SU-DHL-6 (cell line): ENCODE results near the gene CCNF.
A peak's percentile ranks its signal among the peaks of the same experiment; 100 is the strongest.

Source experiments
- H2AFZ ChIP-seq: fragments of 200-600 bp; sonication (generic); 2 replicates; pipeline ENCODE4 v1.6.1; 2014; ENCODE audit warnings: low read depth, mild to moderate bottlenecking, moderate library complexity, mixed read lengths, antibody characterized with exemption, low read length; ENCODE audit not compliant: severe bottlenecking
- H3F3A ChIP-seq: fragments of 200-600 bp; shearing (Covaris generic); 2 replicates; pipeline ENCODE4 v1.6.0; 2016; ENCODE audit warnings: antibody characterized with exemption, mild to moderate bottlenecking; ENCODE audit not compliant: insufficient read depth
- H3K27ac ChIP-seq: fragments of 200-600 bp; sonication (generic); 2 replicates; pipeline ENCODE4 v1.5.1; 2016; ENCODE audit warnings: low read depth, mild to moderate bottlenecking, low read length, moderate library complexity, mixed read lengths
- H3K27me3 ChIP-seq: fragments of 200-600 bp; sonication (generic), shearing (Covaris generic); 2 replicates; pipeline ENCODE4 v1.6.0; 2014; ENCODE audit warnings: mild to moderate bottlenecking, low read length
- H3K36me3 ChIP-seq: fragments of 200-600 bp; sonication (generic); 2 replicates; pipeline ENCODE4 v1.6.1; 2014; ENCODE audit warnings: mild to moderate bottlenecking, low read length, mixed read lengths
- H3K4me2 ChIP-seq: fragments of 300-600, 200-600 bp; shearing (Covaris generic), sonication (generic); 2 replicates; pipeline ENCODE4 v1.6.0; 2014; ENCODE audit warnings: low read length, low read depth, mild to moderate bottlenecking; ENCODE audit not compliant: poor library complexity, severe bottlenecking
- H3K4me3 ChIP-seq: fragments of 200-600 bp; sonication (generic); 2 replicates; pipeline ENCODE4 v1.5.1; 2014; ENCODE audit warnings: antibody characterized with exemption, low read length, mild to moderate bottlenecking, mixed read lengths; ENCODE audit not compliant: insufficient read depth, poor library complexity, severe bottlenecking
- H3K79me2 ChIP-seq: fragments of 200-600 bp; sonication (generic); 2 replicates; pipeline ENCODE4 v1.6.1; 2014; ENCODE audit warnings: mild to moderate bottlenecking, low read length, moderate library complexity; ENCODE audit not compliant: insufficient read depth
- H3K9ac ChIP-seq: fragments of 200-600 bp; sonication (generic); 2 replicates; pipeline ENCODE4 v1.7.0; 2014; ENCODE audit warnings: mild to moderate bottlenecking, low read length
- H3K9me2 ChIP-seq: fragments of 200-600 bp; sonication (generic); replicated peaks from 2 replicates; pipeline ENCODE4 v1.6.1; 2014; ENCODE audit warnings: low read length; ENCODE audit not compliant: insufficient read depth
- H3K9me3 ChIP-seq: fragments of 200-600 bp; sonication (generic); 2 replicates; pipeline ENCODE4 v1.6.1; 2014; ENCODE audit warnings: low read length, mixed read lengths; ENCODE audit not compliant: insufficient read depth
- H4K20me1 ChIP-seq: fragments of 200-600 bp; sonication (generic); 2 replicates; pipeline ENCODE4 v1.6.1; 2014; ENCODE audit warnings: low read depth, mild to moderate bottlenecking, antibody characterized with exemption, low read length, moderate library complexity, mixed read lengths
- CTCF ChIP-seq: fragments of 200-600 bp; sonication (generic); IDR thresholded peaks from one replicate; pipeline ENCODE4 v1.5.1; 2017; ENCODE audit warnings: antibody characterized with exemption, mild to moderate bottlenecking, low read length, moderate library complexity; ENCODE audit not compliant: insufficient read depth, poor library complexity, severe bottlenecking
- EZH2phosphoT487 ChIP-seq: fragments of 200-600 bp; sonication (generic), shearing (Covaris generic); conservative IDR thresholded peaks from 2 replicates; pipeline ENCODE4 v1.6.1; 2018; ENCODE audit warnings: mild to moderate bottlenecking, antibody characterized with exemption, low read length, moderate library complexity, mixed read lengths

The CCNF gene

GRCh38 chr16:2470603-2471015 lies 41.4 kb downstream of the CCNF start:
- Histone ChIP-seq H4K20me1 (no peaks in the 10 kb centered on the region; the same call in 1 of the 2 replicates), H2AFZ (no peak overlapping the region), H3K79me2 (no peaks in the 10 kb centered on the region), H3K36me3 (no peaks in the 10 kb centered on the region), H3K9ac (no peak overlapping the region), H3K9me3 (no peaks in the 10 kb centered on the region), H3K27ac (peak overlapping the region; percentile 20), H3K27me3 (no peaks in the 10 kb centered on the region), H3K4me3 (no peak overlapping the region), H3F3A (peaks cover 12% of the 10 kb centered on the region; the same call in 1 of the 2 replicates), H3K4me2 (no peak overlapping the region), H3K9me2 (no peaks in the 10 kb centered on the region)
- TF ChIP-seq CTCF: no peak
- TF ChIP-seq EZH2phosphoT487: no peak

GRCh38 chr16:2471016-2471652 lies 41.9 kb downstream of the CCNF start, which contains the start of gene NTN3:
Gene NTN3, plus strand, starts transcription at chr16:2471297. Its CDS starts 405 bp downstream, at chr16:2471702.
- peaks cover 12% of the 10 kb centered on the region; the same call in 1 of the 2 replicates for H3F3A ChIP-seq
- H3K79me2 ChIP-seq: no peaks in the 10 kb centered on the region
- H2AFZ ChIP-seq: no peak within 1 kb of the TSS
- H4K20me1 ChIP-seq: no peaks in the 10 kb centered on the region; the same call in 1 of the 2 replicates
- TF ChIP-seq EZH2phosphoT487 (no peak), CTCF (no peak)
- H3K9me2 ChIP-seq: no peaks in the 10 kb centered on the region
- peak within 1 kb of the TSS; percentile 15 for H3K4me2 ChIP-seq
- no peak within 1 kb of the TSS for H3K9ac ChIP-seq
- H3K9me3 ChIP-seq: no peaks in the 10 kb centered on the region
- no peak within 1 kb of the TSS for H3K4me3 ChIP-seq
- H3K36me3 ChIP-seq: no peaks in the 10 kb centered on the region
- peak within 1 kb of the TSS; percentile 62 for H3K27ac ChIP-seq
- H3K27me3 ChIP-seq: no peaks in the 10 kb centered on the region

GRCh38 chr16:2471653-2472487 lies 42.6 kb downstream of the CCNF start:
- Histone ChIP-seq H4K20me1 (no peaks in the 10 kb centered on the region; the same call in 1 of the 2 replicates), H3K27ac (no peak overlapping the region), H3K4me3 (no peak overlapping the region), H2AFZ (no peak overlapping the region), H3K36me3 (no peaks in the 10 kb centered on the region), H3K27me3 (no peaks in the 10 kb centered on the region), H3K79me2 (no peaks in the 10 kb centered on the region), H3F3A (peaks cover 12% of the 10 kb centered on the region; the same call in 1 of the 2 replicates), H3K4me2 (peak overlapping the region; percentile 15), H3K9me2 (no peaks in the 10 kb centered on the region), H3K9ac (no peak overlapping the region), H3K9me3 (no peaks in the 10 kb centered on the region)
- TF ChIP-seq EZH2phosphoT487: no peak
- TF ChIP-seq CTCF: no peak
